HT1080 (cell line): ENCODE results near the gene SLC5A10. TPM values are rescaled to one million over a fixed set of nuclear protein-coding genes. Genes with fewer than 3 reads are reported as not detected.
"Not testable (repeated sequence)": the region's sequence is repeated elsewhere in the genome, so short reads cannot be mapped to it uniquely, and the experiment has no call there.

Experiments
- DNase-seq: peaks from one replicate; pipeline ENCODE4 v3.0.0-alpha.2; 2015; ENCODE audit warnings: low read depth
- total RNA-seq: library from RNA; depleted of rRNA; stranded (reverse); fragments of >200 nt; shearing (Covaris generic); gene quantifications from 2 replicates; pipeline ENCODE4 v1.2.3, GENCODE V29; 2014

Gene SLC5A10
- total RNA-seq, 1 experiment from 2014 or later, result not detected

DNA sequence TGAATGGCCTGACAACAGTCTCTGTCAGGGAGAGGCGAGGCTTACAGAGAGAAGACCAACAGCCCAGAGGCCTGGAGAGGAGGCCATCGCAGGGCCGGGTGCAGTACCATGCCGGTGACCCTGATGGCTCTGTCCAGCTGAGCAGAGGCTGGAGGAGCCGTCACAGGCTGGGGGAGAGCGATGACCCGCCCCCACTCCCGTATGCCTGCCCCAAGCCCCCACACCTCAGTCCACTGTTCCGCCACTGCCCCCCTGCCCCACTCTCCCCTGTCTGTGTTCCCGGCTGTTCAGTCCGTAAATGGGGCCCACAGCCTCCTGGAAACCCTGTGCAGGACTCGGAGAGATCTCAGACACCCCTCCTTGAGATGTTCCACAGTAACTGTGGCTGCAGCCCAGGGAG is 65.4 kb downstream of the SLC5A10 start:
- DNase-seq, result no peak

DNA sequence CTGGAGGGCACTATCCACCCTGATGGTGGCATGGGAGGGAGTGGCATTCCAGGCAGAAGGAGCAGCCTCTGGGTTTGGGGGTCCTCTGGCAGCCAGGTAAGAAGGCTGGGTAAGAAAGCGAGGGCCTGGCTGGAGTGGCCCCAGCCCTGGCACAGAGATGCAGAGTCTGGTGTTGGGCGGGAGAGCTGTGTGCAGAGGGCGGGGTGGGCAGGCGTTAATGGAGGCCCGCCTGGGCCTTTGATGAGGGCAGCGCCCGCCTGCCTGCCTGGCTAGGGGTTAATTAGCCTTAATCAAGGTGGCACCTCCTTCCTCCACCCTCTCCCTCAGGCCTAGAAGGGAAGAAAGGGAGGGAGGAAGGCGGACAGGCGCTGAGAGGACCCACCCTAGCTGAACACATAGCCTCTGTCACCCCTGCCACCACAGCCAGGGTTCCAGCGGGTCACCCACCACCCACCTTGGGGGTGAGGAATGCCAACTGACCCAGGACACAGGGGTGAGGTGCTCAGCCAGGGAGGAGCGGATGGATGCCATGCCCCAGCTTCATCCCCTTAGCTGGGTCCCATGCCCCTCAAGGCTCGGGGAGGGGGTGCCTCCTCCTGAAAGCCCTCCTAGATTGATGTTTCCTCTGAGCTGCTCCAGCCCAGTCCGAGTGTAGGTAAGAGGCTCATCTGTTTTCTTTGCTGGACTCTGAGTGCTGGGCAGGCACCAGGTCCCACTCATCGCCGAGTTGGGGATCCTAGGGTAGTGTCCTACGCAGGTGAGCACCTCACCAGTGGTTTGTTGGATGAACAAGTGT is 66.0 kb downstream of the SLC5A10 start:
- no peak for DNase-seq

DNA sequence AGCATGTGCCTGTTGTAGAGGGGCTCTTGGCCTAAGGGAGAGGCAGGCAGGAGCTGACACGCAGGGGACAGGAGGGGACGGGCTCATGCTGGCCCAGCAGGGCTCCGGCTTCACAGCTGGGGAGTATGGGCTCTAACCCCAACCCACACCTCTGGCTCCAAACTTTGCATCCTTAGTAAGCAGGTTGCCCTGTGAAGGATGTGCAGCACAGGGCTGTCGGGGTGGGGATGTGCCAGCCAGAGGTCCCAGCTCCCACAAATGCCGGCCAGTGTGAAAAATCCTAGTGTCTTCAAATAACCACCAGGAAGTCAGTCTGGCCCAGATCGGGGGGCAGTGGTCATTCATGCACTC is 66.6 kb downstream of the SLC5A10 start:
- no peak for DNase-seq

DNA sequence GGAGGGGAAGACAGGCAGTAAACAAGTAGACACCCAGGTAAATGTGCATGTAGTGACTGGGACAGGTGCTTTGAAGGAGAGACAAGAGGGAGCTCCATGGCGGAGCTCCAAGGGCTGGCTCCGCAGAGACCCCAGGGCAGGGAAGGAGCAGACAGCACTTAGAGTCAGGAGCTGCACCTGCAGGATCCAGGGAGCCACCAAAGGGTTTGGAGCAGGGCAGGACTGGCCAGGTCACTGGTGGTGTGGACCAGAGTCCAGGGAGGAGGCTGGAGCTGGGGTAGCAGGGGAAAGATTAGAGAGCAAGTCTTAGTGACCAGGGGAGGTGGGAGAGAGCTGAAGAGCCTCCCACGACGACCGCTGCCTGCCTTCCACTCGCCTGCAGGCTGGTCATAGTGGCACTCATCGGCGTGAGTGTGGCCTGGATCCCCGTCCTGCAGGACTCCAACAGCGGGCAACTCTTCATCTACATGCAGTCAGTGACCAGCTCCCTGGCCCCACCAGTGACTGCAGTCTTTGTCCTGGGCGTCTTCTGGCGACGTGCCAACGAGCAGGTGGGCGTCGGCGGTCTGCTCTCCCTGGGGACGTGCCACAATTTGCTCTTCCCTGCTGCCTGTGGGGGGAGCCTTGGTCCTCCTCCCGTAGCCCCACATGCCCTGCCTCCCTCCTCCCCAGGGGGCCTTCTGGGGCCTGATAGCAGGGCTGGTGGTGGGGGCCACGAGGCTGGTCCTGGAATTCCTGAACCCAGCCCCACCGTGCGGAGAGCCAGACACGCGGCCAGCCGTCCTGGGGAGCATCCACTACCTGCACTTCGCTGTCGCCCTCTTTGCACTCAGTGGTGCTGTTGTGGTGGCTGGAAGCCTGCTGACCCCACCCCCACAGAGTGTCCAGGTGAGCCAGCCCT is 67.3 kb downstream of the SLC5A10 start:
- DNase-seq, result no peak

DNA sequence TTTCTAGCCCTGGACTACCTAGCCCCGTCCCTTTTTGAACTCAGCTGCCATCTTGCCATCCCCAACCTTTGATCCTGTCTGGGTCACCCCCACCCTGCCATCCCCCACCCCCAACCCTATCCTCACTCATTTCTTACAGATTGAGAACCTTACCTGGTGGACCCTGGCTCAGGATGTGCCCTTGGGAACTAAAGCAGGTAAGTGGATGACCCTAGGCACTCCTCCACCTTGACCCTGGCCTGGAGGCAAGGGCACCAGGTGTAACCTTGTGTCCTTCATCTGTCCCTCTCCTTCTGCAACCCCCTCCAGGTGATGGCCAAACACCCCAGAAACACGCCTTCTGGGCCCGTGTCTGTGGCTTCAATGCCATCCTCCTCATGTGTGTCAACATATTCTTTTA is 68.1 kb downstream of the SLC5A10 start:
- no peak for DNase-seq

DNA sequence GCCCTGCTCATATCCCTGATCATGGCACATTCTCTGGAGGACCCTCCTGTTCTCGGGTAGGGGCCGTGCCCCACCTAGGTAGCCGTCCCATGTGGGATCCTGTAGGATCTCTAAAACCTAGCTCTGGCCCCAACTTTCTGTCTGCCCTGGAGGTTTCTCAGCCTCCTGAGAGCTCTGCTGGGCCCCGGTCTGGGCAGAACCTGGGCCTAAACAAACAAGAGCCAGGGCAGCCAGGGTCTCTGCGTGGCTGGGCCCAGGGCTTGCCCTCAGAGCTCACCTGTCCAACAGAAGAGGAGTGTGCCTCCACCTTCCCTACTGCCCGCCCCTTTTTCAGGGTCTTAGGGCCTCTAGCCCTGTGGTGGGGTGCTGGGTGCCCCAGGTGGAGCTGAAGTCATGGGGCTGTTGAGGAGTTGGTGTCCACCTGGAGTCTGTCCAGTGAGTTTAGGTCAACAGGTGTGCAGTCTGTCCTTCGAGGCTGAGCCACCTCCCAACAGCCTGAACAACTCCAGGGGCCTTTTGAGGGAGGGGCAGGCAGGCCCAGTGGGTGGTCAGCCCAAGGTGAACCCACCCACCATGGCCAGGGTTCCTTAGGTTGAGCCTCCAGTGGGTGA is 69.2 kb downstream of the SLC5A10 start:
- DNase-seq, result not testable (repeated sequence)

DNA sequence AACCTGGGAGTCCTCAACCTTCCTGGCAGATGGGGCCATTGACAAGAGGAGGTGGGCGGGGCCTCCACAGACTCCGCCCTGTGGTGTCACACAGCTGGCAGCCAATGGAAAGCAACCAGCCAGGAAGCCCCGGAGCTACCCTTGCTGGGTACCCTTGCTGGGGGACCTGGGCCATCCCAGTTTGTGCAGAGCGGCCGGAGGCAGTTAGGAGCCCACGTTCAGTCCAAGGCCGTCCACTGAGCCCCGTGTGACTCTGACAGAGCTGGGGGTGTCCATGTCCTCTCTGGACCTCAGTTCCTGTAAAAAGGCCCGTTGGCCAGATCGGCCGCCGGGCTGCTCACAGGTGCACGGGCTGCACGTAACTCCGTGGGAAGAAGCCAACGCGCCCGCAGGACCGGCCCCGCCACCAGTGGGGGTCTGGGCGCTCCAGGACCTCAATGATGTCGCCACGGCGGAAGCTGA is 69.7 kb downstream of the SLC5A10 start:
- DNase-seq, result no peak

DNA sequence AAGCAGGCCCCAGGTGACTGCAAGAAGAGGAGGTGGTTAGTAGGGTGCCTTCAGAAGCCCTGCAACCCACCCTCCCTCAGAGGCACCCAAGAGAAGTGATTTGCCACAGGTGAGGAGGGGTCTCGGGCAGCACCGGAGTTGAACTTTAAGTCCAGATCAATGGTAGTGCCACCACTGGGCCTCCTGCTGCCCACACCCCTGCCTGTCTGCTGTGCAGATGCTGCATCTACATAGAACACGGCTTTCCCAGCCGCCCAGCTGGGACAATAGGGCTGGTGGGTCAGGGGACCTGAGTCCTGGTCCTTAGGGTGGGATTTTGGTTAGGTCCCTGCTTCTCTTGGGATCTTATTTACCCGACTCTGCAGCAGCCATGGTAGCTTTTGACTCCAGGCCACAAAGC is 70.2 kb downstream of the SLC5A10 start:
- DNase-seq, result no peak

DNA sequence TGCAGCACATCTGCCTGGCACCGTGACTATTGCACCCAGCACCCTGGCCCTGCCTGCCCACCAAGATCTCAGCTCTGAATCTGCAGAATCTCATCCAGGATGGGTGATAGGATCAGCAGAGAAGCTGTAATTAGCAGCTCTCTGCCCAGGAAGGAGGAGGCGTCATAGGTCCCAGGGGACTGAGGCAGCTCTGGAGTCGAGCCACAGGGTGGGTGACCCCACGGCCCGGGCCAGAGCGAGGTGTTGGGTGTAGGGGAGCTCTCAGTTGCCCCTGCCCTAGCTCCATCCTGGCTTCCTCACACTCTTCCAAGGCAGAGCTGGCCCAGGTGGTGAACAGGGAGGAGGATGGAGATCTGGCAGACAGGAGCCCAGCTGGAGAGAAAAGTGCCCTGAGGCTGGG is 70.8 kb downstream of the SLC5A10 start:
- no peak for DNase-seq

DNA sequence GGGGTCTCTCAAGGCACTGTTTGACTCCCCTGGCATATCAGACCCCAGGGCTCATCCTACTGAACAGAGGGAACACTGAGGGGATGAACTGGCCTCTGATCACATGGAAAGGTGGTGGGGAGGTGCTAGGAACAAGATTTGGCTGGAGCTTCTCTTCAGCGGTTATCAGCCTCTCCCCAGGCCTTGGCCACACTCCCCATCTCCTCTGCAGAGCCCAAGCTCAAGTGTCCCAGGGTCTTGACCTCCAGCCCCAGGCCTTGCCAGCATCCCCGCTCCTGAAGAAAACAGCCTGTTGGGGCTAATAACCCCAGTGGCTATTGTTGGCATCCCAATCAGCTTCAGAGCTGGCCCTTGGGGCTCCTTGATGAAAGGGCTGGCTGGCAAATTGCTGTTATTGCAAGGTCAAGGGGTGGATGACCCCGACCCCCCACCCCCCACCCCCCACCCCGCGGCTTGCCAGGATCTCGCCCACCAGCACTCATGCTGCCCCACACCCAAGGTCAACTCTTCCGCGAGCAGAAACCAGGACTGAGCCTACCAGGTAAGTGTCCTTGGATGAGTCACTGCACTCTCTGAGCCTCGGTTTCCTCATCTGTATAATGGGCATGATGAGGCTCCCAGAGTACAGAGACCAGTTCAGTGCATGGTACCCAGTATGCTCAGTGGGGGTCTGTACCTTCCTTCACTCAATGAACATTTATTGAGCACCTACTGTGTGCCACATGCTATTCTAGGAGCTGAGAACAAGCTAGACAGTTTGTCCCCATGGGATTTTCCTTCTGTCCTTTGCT is 71.4 kb downstream of the SLC5A10 start:
- DNase-seq, result no peak

DNA sequence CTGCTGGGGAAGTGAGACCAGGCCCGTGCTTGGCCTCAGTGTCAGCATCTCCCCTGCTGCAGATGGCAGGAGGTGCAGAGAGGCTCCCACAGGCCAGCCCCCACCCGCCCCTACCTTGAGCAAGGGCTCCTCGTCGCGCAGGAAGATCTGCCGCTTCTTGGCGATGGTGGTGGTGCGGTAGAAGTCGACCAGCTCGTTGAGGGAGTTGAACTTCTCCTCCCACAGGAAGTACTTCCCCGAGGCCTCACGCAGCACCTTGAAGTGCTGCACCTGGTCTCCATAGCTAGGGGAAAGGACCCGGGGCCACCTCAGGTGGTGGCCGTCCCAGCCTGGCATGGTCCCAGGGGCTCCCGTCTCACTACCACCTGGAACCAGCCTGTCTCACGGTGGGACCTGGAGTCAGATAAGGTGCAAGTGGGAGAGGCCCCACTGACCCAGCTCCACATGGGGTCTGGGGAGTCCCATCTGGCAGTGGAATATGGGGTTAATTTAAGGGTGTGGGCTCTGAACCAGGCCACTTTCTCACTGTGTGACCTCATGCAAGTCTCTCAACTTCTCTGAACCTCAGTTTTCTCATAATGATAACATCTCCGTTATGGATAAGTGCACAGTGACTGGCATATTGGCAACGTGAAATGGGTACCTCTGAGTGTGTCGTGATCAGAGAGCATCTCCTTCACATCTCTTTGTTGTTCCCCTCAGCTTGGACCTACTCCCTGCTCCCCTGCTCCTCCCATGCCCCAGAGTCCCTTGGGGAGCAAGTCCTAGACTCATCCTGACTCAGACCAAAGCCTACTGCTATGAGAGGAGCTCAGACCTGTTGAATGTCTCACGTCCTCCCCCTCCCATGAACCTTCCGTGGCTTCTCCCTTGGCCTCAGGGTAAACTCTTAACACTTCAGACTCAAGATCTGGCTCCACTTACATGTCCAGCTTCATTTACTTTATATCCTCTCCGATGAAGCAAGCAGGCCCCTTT is 72.4 kb downstream of the SLC5A10 start:
- no peak for DNase-seq

DNA sequence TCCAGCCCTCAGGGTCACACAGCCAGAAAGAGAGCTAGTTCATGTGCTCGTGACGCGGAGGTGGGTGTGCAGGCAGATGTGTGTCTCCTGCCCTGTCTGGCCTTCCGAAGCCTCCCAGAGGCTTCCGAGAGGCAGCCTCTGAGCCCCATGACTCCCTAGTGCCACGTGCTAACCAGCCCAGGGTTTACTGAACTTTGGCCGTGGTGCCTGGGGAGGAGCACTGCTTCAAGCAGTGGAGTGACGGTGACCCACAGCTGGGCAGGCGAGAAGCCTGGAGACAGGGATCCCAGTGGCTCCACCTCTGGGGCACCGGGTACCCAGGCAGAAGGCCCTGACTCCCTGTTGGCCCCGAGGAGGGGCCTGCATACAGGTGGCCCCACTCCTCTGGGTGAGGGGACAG is 76.7 kb downstream of the SLC5A10 start:
- DNase-seq, result not testable (repeated sequence)

DNA sequence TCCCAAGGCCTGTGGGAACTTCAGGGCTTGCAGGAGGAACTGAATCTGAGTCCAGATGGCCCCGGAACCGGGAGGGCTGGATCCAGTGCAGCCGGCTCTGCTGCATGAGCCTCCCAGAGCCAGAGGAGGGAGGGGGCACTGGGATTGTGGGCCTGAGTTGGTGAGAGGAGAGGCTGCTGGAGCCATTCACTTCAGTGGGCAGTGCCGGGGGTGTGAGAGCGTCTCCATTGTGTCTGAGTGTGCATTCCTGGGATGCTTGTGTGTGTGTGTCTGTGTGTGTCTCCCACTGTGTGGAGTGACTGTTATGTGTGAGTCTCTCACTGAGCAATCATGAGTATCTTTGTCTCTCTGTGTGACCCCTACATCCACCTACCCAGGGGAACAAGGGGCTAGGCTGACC is 77.8 kb downstream of the SLC5A10 start:
- not testable (repeated sequence) for DNase-seq

DNA sequence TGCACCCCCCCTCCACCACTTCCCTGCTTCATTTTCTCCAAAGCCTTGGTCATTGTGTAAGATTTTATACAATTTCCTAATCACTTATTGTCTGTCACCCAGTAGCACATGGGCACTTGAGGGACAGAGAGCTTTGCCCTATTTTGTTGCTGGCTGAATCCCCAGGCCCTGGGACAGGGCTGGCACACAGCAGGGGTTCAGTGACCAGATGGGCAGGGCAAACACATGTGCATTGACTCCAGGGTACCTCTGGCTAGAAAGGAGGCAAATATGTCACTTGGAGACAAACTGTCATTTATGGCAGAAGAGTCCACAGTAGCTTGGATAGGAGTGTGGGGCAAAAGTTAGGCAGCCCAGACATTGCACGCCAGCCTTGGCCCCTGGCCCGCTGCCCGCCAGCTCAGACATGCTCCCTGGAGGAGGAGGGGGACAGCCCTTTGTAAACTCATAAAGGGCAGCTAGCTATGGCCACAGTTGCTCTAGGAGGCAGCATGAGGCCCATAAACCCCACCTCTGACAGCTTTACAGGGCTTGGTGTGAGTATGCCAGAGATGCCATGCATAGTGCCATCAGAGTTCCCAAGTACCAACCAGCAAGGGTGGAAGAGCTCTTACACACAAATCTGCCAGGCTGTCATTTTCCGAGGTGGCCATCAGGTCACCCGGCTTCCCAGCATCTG is 78.9 kb downstream of the SLC5A10 start:
- DNase-seq, result not testable (repeated sequence)

DNA sequence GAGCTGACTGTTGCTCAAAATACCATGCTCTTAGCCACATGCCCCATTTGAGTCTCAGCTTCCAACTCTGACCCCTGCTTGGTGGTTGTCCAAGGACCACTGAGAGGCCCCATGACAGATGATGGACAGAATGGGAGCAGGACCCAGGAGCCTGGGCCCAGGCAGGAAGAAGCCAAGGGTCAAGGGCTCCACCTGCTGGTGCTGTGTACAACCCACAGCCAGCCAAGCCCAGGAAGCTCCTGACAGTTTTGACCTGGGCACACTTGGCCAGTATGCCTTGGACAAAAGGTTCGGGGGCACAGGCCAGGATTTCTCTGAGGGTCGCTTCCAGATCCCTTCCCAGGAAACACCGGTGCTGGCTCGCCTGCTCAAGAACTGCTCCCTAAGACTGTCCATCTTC is 79.8 kb downstream of the SLC5A10 start:
- not testable (repeated sequence) for DNase-seq

DNA sequence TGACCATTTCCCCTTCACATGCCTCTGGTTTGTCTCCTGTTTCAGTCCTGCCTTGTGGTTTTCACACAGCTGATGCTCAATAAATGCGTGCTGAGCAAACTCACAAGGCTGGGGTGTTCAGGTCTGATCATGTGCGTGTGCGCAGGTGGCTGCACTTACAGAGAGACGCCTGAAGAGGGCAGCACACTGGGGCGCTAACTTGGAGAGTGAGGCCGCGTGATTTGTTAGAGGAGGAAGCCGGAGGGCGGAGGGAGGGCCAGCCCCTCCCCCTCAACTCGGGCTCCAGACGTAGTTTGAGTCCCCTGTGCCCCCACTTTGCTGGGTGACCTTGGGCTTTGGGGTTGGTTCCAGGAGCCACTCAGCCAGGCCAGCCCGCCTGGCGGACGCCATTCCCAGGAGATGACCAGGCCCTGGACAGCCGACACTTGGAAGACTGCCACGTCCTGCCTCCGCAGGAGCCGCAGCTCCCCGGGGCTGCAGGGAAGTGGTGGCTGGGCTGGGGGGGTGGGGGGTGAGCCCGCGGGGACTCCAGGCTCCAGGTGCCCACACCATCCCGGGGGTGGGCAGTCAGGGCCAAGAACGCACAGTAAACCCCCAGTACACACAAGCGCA is 80.5 kb downstream of the SLC5A10 start:
- DNase-seq, result not testable (repeated sequence)

DNA sequence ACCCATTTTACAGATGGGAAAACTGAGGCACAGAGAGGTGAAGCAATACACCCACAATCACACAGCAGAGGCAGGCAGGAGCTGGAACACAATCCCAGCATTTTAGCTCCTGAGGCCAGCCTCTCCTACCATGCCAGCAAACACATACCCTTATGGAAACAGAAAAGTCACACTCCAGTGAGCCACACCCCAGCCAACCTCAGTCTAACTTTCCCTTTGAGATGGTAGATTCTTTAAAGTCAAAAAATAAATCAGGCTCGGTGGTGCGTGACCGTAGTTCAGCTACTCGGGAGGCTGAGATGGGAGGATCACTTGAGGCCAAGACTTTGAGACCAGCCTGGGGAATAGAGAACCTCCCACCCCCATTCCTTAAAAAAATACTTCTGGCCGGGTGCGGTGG is 84.2 kb downstream of the SLC5A10 start:
- DNase-seq, result not testable (repeated sequence)

DNA sequence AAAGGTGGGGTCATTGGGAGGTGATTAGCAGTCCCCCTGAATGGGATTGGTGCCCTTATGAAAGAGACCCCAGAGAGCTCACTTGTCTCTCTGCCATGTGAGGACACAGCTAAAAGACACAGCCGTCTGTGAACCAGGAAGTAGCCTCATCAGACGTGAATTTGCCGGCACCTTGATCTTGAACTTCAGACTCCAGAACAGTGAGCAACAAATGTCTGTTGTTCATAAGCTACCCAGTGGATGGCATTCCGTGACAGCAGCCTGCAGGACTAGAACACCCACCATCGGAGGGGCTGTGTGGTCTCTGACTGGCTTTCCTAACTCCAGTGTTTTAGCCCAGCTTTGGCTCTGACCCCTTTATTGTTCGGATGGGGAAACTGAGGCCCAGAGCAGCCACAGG is 85.6 kb downstream of the SLC5A10 start:
- DNase-seq, result not testable (repeated sequence)

DNA sequence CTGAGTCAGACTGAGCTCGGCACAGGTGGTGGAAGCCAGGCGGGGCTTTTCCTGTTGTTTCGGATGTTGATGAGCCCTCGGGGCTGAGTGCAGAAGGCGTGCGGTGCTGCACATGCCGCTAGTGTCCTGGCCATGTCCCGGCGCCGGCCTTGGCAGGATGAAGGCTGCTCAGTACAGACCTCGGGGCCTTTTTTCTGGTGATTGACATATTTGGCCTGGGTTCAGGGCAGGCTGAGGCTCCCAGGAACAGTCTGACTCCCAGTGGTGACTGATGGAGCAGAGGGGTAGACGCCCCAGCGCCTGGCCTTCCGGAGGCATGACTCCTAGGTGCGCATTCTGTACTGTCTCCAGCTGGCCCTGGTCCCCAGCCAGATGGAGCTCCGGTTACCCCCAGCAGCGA is 86.0 kb downstream of the SLC5A10 start:
- DNase-seq, result not testable (repeated sequence)
